H1 (cell line): ENCODE data around the gene NCAPG. TPM values are rescaled to one million over a fixed set of nuclear protein-coding genes. Genes with fewer than 3 reads are reported as not detected.
A peak's percentile ranks its signal among the peaks of the same experiment; 100 is the strongest.

Experiments
- BACH1 ChIP-seq: IDR thresholded peaks from 2 replicates; pipeline ENCODE4 v1.6.1; 2012; ENCODE audit warnings: low read length, improper control_type of control experiment
- CHD1 ChIP-seq: IDR thresholded peaks from 2 replicates; pipeline ENCODE4 v1.6.1; 2012; ENCODE audit warnings: low read depth, low read length, improper control_type of control experiment
- CHD7 ChIP-seq: fragments of 300-600 bp; sonication (generic); IDR thresholded peaks from 2 replicates; pipeline ENCODE4 v1.7.1; 2012; ENCODE audit warnings: low read length, moderate library complexity, mild to moderate bottlenecking, inconsistent platforms; ENCODE audit not compliant: insufficient replicate concordance
- POLR2AphosphoS5 ChIP-seq: IDR thresholded peaks from 2 replicates; pipeline ENCODE4 v1.6.1; 2011; ENCODE audit warnings: low read depth, low read length
- polyA plus RNA-seq, 7 experiments: library from polyadenylated mRNA; depleted of rRNA in 3 of 7; stranded (reverse) in 5 of 7; unstranded in 2 of 7; fragments of >200 nt in 5 of 7; fragments of 200-250 nt in 2 of 7; gene quantifications; 1 replicate in 5 of 7; 2 replicates in 1 of 7; 4 replicates in 1 of 7; pipeline versions ENCODE4 v1.2.1 to v1.2.3, GENCODE V29; 2011 to 2013; ENCODE audit warnings: missing spikeins in 2 of 7, mixed read lengths in 2 of 7
- total RNA-seq: library from RNA; stranded (reverse); fragmentation: NEBNext Ultra II Directional; extraction: Animal tissue kit (Norgen Biotek cat#: 25700); gene quantifications from 2 replicates; pipeline ENCODE4 v1.2.1, GENCODE V29; 2021
- TF ChIP-seq, protein P1 (sequence below), 3 experiments: IDR thresholded peaks; 1 replicate in 2 of 3; 2 replicates in 1 of 3; pipeline versions ENCODE4 v1.5.1 to v1.6.1; 2011; ENCODE audit warnings: low read length in 3 of 3, mild to moderate bottlenecking in 3 of 3, inconsistent platforms in 2 of 3, low read depth in 1 of 3, moderate library complexity in 1 of 3; ENCODE audit not compliant: insufficient read depth in 1 of 3; ENCODE audit errors: control extremely low read depth in 1 of 3

Gene NCAPG
- total and polyA plus RNA-seq, 2 of the 8 experiments (the other 6 are each of a cell fraction or from before 2014, with no cell fraction given), result 12.9 to 52.3 TPM

GRCh38 chr4:17817027-17817426 lies 6.2 kb downstream of the NCAPG start (continued):
- TF ChIP-seq CHD7 (no peak), BACH1 (no peak), POLR2AphosphoS5 (no peak), CHD1 (no peak)
- TF ChIP-seq, protein P1, sequence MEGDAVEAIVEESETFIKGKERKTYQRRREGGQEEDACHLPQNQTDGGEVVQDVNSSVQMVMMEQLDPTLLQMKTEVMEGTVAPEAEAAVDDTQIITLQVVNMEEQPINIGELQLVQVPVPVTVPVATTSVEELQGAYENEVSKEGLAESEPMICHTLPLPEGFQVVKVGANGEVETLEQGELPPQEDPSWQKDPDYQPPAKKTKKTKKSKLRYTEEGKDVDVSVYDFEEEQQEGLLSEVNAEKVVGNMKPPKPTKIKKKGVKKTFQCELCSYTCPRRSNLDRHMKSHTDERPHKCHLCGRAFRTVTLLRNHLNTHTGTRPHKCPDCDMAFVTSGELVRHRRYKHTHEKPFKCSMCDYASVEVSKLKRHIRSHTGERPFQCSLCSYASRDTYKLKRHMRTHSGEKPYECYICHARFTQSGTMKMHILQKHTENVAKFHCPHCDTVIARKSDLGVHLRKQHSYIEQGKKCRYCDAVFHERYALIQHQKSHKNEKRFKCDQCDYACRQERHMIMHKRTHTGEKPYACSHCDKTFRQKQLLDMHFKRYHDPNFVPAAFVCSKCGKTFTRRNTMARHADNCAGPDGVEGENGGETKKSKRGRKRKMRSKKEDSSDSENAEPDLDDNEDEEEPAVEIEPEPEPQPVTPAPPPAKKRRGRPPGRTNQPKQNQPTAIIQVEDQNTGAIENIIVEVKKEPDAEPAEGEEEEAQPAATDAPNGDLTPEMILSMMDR (IDR thresholded peaks at IDR 0.05; ENCODE audit: control extremely low read depth in 1 of 3, insufficient read depth in 1 of 3, low read depth in 1 of 3, low read length in 3 of 3), result peak in 2 of 3 experiments; percentile 4 to 45; a peak in 2 of 4 replicates
